ENCODE data around the gene NGFR. TPM values are rescaled to one million over a fixed set of nuclear protein-coding genes. Genes with fewer than 3 reads are reported as not detected.

Gene NGFR
- total RNA-seq, 1 experiment from 2014 or later: 1.6 TPM

DNA sequence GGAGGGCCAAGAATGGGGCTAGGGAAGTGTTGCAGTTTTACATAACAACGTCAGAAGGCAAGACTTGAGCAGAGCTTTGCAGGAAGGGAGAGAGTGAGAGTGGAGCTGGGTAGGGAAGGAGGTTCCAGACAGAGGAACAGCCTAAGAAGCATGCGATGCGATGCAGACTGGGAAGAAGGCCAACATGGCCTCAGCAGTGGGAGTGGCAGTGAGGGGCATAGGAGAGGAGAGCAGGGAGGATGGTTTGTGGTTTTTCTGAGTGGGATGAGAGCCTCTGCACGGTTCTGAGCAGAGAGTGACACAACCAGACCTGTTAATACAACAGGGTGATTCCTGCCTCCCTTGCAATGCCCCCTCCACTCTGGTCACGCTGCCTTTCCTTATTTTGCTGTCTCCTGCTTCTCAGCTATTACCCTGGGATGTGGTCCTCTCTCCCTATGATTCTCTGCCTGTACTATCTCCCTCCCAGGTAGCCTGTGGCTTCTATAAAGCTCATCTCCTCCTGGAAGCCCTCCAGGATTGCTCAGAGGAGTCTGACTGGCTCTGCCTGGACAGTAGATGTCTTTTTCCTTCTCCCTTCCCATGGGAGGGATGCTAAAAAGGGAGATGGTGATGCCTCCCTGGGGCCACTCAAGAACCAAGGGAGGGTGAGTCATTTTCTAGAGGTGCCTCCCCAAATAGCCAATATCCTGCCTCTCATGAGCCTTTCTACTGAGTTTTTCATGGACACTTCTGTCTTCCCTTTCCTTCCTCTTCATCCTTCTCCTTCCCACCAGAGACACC is 38.7 kb upstream of the NGFR start:
- no TSS peak for BruUV-seq (replicated peaks)
- intact Hi-C loops (cut with micrococcal nuclease; ENCODE audit: unreplicated experiment): no loop called here

DNA sequence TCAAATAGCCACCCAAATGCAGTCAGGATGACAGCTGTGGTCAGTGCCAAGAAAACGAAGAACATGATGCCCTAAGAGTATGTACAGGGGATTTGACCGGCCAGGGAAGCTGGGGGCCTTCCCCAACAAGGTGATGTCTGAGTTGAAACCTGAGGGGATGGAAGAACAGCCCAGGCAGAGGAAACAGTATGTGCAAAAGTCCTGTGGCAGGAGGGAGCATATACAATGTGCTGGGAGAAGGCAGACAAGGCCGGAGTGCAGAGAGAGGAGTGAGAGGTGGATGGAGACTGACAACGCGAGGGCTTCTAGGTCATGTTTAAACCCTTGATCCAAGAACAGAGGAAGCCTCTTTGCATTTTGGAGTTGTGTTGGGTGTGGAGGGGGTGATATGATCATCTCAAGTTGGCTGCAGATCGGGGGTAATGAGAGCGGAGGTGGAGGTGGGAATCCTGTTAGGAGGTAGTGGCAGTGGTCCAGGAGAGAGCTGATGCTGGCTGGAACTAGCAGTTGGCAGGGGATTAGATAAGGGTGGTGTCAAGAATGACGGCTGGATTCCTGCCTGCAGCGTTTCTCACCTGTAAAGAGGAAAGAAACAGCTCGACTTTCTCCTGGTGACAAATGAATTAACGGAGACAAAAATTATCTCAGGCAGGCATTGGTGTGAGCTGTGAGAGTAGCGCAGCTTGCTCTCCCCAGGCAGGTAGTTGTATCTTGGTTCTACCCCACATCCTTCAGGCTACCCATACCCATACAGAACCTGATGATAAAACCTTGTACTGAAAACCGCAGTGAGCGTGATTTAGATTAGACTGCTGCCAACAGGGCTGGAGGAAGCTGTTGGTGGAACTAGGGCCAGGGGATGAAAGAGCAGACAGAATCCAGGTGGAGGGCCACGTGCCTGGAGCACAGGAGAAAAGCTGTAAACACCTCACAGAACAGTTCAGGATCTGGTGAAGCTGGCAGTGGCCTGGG is 37.2 kb upstream of the NGFR start:
- no TSS peak for BruUV-seq (replicated peaks)
- no peak for TF ChIP-seq SIN3A (IDR thresholded peaks at IDR 0.05; ENCODE audit: borderline replicate concordance, insufficient read depth, low read depth, low read length)
- TF ChIP-seq, protein P1, sequence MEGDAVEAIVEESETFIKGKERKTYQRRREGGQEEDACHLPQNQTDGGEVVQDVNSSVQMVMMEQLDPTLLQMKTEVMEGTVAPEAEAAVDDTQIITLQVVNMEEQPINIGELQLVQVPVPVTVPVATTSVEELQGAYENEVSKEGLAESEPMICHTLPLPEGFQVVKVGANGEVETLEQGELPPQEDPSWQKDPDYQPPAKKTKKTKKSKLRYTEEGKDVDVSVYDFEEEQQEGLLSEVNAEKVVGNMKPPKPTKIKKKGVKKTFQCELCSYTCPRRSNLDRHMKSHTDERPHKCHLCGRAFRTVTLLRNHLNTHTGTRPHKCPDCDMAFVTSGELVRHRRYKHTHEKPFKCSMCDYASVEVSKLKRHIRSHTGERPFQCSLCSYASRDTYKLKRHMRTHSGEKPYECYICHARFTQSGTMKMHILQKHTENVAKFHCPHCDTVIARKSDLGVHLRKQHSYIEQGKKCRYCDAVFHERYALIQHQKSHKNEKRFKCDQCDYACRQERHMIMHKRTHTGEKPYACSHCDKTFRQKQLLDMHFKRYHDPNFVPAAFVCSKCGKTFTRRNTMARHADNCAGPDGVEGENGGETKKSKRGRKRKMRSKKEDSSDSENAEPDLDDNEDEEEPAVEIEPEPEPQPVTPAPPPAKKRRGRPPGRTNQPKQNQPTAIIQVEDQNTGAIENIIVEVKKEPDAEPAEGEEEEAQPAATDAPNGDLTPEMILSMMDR (IDR thresholded peaks at IDR 0.05): no peak
- TF ChIP-seq, protein P2, sequence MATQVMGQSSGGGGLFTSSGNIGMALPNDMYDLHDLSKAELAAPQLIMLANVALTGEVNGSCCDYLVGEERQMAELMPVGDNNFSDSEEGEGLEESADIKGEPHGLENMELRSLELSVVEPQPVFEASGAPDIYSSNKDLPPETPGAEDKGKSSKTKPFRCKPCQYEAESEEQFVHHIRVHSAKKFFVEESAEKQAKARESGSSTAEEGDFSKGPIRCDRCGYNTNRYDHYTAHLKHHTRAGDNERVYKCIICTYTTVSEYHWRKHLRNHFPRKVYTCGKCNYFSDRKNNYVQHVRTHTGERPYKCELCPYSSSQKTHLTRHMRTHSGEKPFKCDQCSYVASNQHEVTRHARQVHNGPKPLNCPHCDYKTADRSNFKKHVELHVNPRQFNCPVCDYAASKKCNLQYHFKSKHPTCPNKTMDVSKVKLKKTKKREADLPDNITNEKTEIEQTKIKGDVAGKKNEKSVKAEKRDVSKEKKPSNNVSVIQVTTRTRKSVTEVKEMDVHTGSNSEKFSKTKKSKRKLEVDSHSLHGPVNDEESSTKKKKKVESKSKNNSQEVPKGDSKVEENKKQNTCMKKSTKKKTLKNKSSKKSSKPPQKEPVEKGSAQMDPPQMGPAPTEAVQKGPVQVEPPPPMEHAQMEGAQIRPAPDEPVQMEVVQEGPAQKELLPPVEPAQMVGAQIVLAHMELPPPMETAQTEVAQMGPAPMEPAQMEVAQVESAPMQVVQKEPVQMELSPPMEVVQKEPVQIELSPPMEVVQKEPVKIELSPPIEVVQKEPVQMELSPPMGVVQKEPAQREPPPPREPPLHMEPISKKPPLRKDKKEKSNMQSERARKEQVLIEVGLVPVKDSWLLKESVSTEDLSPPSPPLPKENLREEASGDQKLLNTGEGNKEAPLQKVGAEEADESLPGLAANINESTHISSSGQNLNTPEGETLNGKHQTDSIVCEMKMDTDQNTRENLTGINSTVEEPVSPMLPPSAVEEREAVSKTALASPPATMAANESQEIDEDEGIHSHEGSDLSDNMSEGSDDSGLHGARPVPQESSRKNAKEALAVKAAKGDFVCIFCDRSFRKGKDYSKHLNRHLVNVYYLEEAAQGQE (IDR thresholded peaks at IDR 0.05; ENCODE audit: insufficient read depth in 1 of 2, low read depth in 2 of 2, low read length in 1 of 2): no peak
- no peak for TF ChIP-seq POLR2AphosphoS5 (IDR thresholded peaks at IDR 0.05; ENCODE audit: low read depth, low read length)
- TF ChIP-seq TCF7L2 (IDR thresholded peaks at IDR 0.05; ENCODE audit: low read depth, low read length): no peak

More for the DNA sequence above, 38.7 kb upstream of the NGFR start:
- POLR2A ChIA-PET: interaction anchor here (0.6 kb wide), 1 partner anchor 34 kb away, joined by 3 read pairs; no protein-coding TSS in a partner anchor
- CTCF ChIA-PET: interaction anchor here (0.5 kb wide), 1 partner anchor 175 kb away, joined by 3 read pairs; no protein-coding TSS in a partner anchor
- no peak overlapping the region for H3K4me3 ChIP-seq (ENCODE audit: low read depth in 2 of 2, low read length in 2 of 2)
- DNase-seq (ENCODE audit: low read depth, low spot score) (no peak), ATAC-seq (no peak)
- H3K27me3 ChIP-seq (ENCODE audit: control insufficient read depth, insufficient read depth, low read length): peaks cover 7% of the 10 kb centered on the region
- H3K36me3 ChIP-seq (ENCODE audit: control insufficient read depth, insufficient read depth, low read length): no peaks in the 10 kb centered on the region
- no peak overlapping the region for H3K27ac ChIP-seq (ENCODE audit: low read length)
- TF ChIP-seq, protein P1 (IDR thresholded peaks at IDR 0.05): no peak
- TF ChIP-seq POLR2AphosphoS5 (IDR thresholded peaks at IDR 0.05; ENCODE audit: low read depth, low read length) (no peak), SIN3A (IDR thresholded peaks at IDR 0.05; ENCODE audit: borderline replicate concordance, insufficient read depth, low read depth, low read length) (no peak), TCF7L2 (IDR thresholded peaks at IDR 0.05; ENCODE audit: low read depth, low read length) (no peak)
- TF ChIP-seq, protein P2 (IDR thresholded peaks at IDR 0.05; ENCODE audit: insufficient read depth in 1 of 2, low read depth in 2 of 2, low read length in 1 of 2): no peak
- in situ Hi-C loops (cut with HindIII; ENCODE audit: low pct_unique_long_range_greater_than_20kb, low sequenced_read_pairs): no loop called here
- no peaks in the 10 kb centered on the region for H3K9me3 ChIP-seq (ENCODE audit: control insufficient read depth, insufficient read depth, low read depth, low read length)
- no peaks in the 10 kb centered on the region; the same call in 1 of the 2 replicates for H3K4me1 ChIP-seq (ENCODE audit: control insufficient read depth, insufficient read depth, low read length)

More for the DNA sequence above, 37.2 kb upstream of the NGFR start:
- H3K27me3 ChIP-seq (ENCODE audit: control insufficient read depth, insufficient read depth, low read length): peaks cover 7% of the 10 kb centered on the region
- no peaks in the 10 kb centered on the region for H3K9me3 ChIP-seq (ENCODE audit: control insufficient read depth, insufficient read depth, low read depth, low read length)
- H3K4me1 ChIP-seq (ENCODE audit: control insufficient read depth, insufficient read depth, low read length): no peaks in the 10 kb centered on the region; the same call in 1 of the 2 replicates
- H3K4me3 ChIP-seq (ENCODE audit: low read depth in 2 of 2, low read length in 2 of 2): no peak overlapping the region
- no peaks in the 10 kb centered on the region for H3K36me3 ChIP-seq (ENCODE audit: control insufficient read depth, insufficient read depth, low read length)
- DNase-seq (ENCODE audit: low read depth, low spot score): no peak
- intact Hi-C loops (cut with micrococcal nuclease; ENCODE audit: unreplicated experiment): no loop called here
- ChIA-PET POLR2A (interaction anchor here (0.5 to 0.6 kb wide), 2 partner anchors 81 to 562 kb away, joined by 4 to 5 read pairs; no protein-coding TSS in a partner anchor), CTCF (no interaction called here)
- ATAC-seq: no peak
- in situ Hi-C loops (cut with HindIII; ENCODE audit: low pct_unique_long_range_greater_than_20kb, low sequenced_read_pairs): no loop called here
- H3K27ac ChIP-seq (ENCODE audit: low read length): no peak overlapping the region
